ENCODE measurements around the gene NIPSNAP3A.
"Not testable (repeated sequence)": the region's sequence is repeated elsewhere in the genome, so short reads cannot be mapped to it uniquely, and the experiment has no call there.

Gene NIPSNAP3A

GRCh38 chr9:104747565-104748358 is at the start of gene NIPSNAP3A:
Gene NIPSNAP3A, plus strand, starts transcription at chr9:104747683. Its CDS starts 110 bp downstream, at chr9:104747793.
- DNase-seq (ENCODE audit: low read depth, low spot score), result no peak

DNA sequence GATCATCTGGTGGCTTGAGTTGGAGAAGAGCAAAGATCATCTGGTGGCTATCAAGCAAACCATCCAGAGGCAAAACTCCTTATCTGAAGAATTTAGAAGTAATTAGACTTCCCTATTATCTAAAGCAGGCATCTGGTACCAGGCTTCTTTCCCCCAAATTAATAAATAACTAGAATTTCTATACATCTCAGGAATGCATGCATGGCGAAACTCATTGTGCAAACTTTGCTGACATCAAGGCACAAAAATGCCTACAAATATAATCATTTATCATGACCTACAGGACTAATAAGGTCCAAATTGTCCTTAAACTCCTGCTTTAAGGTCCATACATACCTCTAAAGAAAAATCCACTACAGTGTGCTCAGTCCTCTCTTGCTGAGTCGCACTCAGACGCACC is 47.2 kb upstream of the NIPSNAP3A start:
- DNase-seq (ENCODE audit: low read depth, low spot score), result no peak

DNA sequence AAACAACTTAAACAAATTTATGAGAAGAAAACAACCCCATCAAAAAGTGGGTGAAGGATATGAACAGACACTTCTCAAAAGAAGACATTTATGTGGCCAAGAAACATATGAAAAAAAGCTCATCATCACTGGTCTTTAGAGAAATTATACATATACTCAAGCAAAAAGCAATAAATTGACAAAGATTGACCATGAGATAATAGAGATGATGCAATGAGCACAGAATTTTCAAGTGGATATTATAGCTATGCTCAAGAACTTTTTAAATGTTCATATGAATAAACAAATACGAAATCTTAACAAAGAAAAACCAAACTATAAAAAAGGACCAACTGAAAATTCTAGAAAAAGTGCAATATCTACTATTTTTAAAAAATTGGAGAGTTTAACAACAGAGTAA is 38.7 kb upstream of the NIPSNAP3A start:
- not testable (repeated sequence) for DNase-seq (ENCODE audit: low read depth, low spot score)

DNA sequence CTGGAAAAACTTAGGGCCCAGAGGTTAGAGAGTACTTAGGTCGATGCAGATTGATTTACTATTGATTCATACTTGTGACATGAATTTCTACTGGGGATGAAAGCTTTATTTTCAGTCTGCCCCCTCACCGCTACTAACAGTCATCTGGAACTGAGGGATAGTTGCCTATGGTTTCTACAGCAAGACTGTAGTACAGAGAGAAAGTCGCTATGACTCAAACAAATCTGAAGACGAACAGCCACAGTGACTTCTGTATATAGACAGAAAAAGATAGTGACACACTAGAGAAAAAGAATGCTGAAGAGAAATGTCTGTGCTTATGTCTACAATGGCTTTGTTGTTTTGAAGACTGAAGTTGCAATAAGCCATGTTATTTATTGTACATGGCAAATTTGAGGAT is 35.9 kb upstream of the NIPSNAP3A start:
- DNase-seq (ENCODE audit: low read depth, low spot score), result no peak

GRCh38 chr9:104725014-104725413 is 22.5 kb upstream of the NIPSNAP3A start:
- no peak for DNase-seq (ENCODE audit: low read depth, low spot score)

DNA sequence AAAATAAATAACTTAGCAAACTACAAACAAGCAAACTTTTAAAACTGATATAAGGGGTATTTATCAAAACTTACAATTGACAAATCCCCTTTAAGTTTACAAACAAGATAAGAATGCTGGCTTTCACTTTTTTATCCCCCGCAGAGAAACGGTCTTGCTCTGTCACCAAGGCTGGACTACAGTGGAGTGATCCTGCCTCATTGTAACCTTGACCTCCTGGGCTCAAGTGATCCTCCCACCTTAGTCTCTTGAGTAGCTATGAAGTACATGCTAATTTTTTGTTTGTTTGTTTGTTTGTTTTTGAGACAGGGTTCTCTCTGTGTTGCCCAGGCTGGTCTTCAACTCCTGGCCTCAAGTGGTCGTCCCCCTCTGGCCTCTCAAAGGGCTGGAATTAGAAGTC is 9.0 kb upstream of the NIPSNAP3A start:
- DNase-seq (ENCODE audit: low read depth, low spot score), result no peak

DNA sequence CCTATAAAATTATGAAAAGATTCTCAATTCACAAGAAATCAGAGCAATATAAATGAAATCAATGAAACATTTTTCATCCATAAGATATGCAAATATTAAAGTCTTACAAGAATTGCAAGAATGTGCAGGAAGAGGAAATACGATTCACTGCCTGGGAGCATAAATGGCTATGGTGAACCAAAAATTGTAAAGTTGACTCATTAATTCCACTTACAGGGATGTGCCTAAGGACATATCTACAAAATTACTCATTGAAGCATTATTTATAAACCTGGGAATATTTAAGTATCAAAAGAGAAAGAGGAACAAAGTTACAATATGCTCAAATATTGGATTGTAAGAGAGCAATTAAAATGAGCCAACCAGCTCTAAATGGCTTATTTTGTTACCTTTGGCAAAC is 6.9 kb upstream of the NIPSNAP3A start:
- DNase-seq (ENCODE audit: low read depth, low spot score), result no peak

DNA sequence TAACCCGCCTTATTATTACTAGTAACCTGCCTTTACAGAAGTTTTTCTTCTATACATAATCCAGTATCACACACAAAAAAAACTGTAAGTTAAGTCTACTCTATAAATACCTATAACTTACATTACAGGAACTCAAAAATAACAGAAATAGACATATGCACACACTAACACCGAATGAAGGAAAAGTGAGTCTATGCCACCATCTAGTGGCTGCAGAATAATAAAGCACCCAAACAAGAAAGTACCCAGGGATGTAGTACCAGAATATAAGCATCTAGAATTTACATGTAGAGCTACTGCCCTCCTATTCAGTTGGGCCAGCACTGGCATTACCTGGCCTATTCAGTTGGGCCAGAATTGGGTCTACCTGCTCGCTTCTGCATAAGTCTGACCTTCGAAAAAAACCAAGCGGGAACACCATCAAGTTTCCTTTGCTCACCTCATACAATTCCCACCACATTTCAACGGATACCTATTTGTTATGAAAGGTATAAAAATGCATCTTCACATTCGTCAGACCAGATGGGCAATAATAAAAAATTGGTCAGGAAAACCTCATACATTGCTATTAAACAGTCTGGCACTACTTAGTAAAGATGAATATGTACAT is 4.0 kb upstream of the NIPSNAP3A start:
- DNase-seq (ENCODE audit: low read depth, low spot score), result no peak

DNA sequence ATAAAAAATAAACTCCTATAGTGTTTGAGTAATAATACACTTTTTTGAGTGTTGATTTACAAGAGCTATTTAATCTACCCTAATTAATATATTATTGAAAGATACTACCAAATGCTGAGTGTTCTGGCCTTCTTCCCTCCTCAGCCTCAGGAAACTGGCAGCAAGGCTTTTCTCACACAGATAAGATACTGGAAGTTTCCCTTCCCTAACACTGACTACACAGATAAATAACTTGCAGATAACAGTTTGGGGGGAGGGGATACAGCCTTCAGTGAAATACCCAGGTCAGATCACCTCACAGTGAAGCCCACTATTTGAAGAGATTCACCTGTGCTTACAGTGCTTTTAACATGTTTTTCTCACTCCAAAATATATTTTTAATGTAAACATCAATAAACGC is 1.6 kb upstream of the NIPSNAP3A start:
- DNase-seq (ENCODE audit: low read depth, low spot score), result no peak

GRCh38 chr9:104746285-104746684 is 1.2 kb upstream of the NIPSNAP3A start:
- no peak for DNase-seq (ENCODE audit: low read depth, low spot score)

- DNase-seq (ENCODE audit: low read depth, low spot score), result no peak
Measured at GRCh38 chr9:104746798-104747197, 685 bp upstream of the NIPSNAP3A start.

GRCh38 chr9:104747245-104747564 is 278 bp upstream of the NIPSNAP3A start:
- no peak for DNase-seq (ENCODE audit: low read depth, low spot score)

DNA sequence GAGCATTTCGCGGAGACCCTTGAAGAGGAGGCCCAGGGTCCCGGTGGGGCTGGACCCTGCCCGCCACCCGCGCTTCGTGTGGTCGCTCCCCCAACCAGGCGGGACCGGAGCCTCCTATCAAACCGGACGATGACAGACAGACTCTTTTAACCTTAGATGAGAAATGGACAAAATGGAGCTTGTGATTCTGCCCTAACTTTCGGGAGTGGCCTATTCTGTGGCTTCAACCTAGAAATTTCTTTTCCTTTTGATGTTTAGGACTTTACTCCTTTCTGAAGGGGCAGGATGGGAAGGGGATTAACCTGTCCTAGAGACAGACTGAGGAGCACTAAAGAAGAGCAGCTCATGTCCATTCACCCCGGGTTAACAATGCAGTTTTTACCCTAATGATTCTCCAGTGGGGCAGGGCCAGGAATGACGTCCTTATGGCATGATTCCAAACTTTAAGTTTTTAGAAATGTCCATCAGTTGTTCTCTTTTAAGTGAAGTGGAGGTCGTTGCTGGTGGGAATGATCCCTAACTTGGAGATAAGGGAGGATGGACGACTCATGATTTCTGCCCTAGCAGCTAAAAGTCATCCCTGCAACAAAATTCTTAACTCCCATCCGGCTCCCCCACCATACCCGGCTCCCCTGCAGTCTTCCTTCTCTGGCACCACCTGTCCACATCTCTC is 1.0 kb downstream of the NIPSNAP3A start:
- DNase-seq (ENCODE audit: low read depth, low spot score), result no peak

GRCh38 chr9:104750185-104750767 is 2.8 kb downstream of the NIPSNAP3A start:
- no peak for DNase-seq (ENCODE audit: low read depth, low spot score)

DNA sequence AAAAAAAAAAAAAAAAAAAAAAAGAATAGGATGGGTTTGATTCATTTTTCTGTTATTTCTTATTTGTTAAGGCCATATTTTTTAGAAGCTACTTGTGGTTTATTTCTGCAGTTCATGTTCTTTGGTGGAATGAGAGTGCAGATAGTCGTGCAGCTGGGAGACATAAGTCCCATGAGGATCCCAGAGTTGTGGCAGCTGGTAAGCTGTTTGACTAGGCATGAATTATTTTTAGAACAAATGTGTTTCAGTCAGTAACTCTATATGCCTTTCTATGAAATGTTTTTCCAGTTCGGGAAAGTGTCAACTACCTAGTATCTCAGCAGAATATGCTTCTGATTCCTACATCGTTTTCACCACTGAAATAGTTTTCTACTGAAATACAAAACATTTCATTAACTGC is 11.5 kb downstream of the NIPSNAP3A start:
- no peak for DNase-seq (ENCODE audit: low read depth, low spot score)

- DNase-seq (ENCODE audit: low read depth, low spot score), result no peak
Measured at GRCh38 chr9:104765138-104765537, 17.7 kb downstream of the NIPSNAP3A start.

- no peak for DNase-seq (ENCODE audit: low read depth, low spot score)
Measured at GRCh38 chr9:104766025-104766424, 18.5 kb downstream of the NIPSNAP3A start.

DNA sequence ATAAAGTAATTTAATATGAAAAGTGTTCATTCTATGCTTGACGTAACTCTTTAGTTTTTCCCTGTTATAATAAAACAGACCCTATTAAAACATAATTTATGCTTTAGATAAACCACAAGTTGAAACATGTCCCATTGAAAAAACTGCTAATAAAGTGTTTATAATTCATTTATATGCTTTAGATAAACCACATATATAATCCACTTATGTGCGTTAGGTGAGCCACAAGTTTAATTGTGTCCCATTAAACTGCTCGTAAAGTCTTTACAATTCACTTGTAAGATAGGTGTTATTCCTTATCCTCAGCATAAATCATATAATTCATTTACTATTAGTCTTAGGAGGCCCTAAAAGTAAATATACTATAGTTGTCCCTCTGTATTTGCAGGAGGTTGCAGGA is 20.0 kb downstream of the NIPSNAP3A start:
- DNase-seq (ENCODE audit: low read depth, low spot score), result no peak

GRCh38 chr9:104769029-104769428 is 21.5 kb downstream of the NIPSNAP3A start:
- not testable (repeated sequence) for DNase-seq (ENCODE audit: low read depth, low spot score)

DNA sequence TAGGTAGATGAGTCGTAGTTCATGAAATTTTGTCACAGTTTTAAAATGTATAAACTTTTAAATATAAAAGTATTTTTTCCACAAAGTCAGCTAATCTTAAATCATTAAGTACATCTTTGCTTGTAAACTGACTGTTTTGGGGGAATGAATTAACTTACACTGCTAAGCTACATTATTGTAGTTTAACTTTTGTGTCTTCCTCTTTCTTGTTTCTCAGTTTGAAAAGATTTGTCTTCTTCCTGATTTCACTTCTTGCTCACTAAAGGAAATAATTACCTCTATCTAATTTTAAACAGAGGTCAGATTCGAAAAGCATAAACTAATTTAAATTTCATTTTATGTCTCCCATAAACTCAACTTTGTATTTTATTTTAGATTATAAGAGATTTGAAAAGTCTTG is 22.2 kb downstream of the NIPSNAP3A start:
- no peak for DNase-seq (ENCODE audit: low read depth, low spot score)

- DNase-seq (ENCODE audit: low read depth, low spot score), result no peak
Measured at GRCh38 chr9:104772714-104773510, 25.4 kb downstream of the NIPSNAP3A start.

DNA sequence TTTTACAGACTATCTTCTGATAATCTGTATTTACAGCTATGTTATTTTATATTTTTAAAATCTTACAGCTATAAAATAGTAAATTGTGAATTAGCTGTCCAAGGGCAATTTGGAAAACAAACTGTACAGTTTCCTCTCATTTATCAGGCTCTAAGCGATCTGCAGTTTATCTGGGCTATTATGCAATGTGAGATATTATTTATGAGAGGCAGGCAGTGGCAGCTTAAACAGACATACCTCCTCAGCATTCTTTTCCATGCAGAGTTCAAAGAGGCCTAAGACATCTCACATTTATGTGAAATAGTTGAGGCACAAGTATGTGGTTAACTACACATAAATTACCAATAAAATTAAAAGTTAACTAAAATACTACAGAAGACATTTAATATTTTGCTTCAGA is 26.6 kb downstream of the NIPSNAP3A start:
- DNase-seq (ENCODE audit: low read depth, low spot score), result no peak

Data from iPS DF 19.7 (cell line).